ENCODE results near the gene PXYLP1. TPM values are rescaled to one million over a fixed set of nuclear protein-coding genes. Genes with fewer than 3 reads are reported as not detected.
"Not testable (repeated sequence)": the region's sequence is repeated elsewhere in the genome, so short reads cannot be mapped to it uniquely, and the experiment has no call there.

PXYLP1 gene
- total RNA-seq, 4 donors from 2014 or later = 8.6 to 34.0 (median 19.8) TPM

DNA sequence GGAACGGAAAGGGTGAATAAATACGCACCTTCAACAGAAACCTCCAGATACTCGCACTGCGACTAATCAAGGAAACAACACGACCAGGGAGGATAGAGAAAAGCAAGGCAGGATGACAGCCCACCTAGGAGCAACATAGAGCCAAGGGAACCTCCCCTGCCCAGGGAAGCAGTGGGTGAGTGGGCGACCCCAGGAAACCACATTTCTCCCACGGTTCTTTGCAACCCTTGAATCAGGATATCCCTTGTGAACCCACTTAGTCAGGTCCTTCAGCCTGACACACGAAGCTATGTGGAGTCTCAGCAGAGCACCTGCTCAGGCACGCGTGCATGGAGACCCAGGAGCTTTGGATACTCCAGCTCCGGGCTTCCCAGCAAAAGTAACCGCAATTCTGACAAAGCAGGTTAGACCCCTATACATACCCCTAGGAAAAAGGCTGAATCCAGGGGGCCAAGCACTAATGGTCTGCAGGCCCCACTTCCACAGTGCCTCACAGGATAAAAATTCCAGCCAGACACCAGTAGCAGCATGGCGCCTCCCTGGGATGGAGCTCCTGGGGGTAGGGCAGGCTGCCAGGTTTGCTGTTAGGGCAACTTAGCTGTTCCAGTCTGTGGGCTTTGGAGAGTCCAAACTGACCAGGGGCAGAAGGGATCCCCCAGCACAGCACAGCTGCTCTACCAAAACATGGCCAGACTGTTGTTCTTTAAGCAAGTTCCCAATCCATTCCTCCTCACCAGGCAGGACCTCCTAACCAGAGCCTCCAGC, 38.4 kb upstream of the PXYLP1 start:
- no peak overlapping the region for H3K4me3 ChIP-seq
- TF ChIP-seq, protein P1, sequence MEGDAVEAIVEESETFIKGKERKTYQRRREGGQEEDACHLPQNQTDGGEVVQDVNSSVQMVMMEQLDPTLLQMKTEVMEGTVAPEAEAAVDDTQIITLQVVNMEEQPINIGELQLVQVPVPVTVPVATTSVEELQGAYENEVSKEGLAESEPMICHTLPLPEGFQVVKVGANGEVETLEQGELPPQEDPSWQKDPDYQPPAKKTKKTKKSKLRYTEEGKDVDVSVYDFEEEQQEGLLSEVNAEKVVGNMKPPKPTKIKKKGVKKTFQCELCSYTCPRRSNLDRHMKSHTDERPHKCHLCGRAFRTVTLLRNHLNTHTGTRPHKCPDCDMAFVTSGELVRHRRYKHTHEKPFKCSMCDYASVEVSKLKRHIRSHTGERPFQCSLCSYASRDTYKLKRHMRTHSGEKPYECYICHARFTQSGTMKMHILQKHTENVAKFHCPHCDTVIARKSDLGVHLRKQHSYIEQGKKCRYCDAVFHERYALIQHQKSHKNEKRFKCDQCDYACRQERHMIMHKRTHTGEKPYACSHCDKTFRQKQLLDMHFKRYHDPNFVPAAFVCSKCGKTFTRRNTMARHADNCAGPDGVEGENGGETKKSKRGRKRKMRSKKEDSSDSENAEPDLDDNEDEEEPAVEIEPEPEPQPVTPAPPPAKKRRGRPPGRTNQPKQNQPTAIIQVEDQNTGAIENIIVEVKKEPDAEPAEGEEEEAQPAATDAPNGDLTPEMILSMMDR (IDR thresholded peaks at IDR 0.05) = no peak
- no peak for TF ChIP-seq POLR2A (IDR thresholded peaks at IDR 0.05)
- DNase-seq = no peak
- no peaks in the 10 kb centered on the region for H3K27me3 ChIP-seq
- H3K9me3 ChIP-seq = no peaks in the 10 kb centered on the region
- H3K27ac ChIP-seq = no peak overlapping the region
- H3K4me1 ChIP-seq = no peaks in the 10 kb centered on the region
- H3K36me3 ChIP-seq = no peaks in the 10 kb centered on the region

DNA sequence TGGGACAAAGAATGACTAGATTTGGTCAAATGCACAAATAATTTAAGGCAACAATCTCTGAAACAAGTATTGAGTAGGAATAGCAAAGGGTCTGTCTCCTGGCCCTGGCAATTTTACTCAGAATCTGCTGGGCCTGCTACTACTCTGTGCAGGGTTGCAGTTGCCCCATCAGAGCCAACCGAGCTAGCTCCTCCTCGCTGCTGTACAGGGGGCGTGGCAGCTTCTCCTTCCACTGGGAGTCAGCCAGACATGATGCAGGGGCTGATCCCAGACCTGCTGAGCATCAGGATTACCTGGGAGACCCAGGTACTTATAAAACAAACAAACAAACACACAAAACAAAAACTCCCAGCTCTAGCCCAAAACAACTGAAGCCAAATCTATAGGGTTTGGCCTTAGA, 30.5 kb upstream of the PXYLP1 start:
- Histone ChIP-seq H3K9me3 (no peaks in the 10 kb centered on the region), H3K27ac (no peak overlapping the region), H3K27me3 (no peaks in the 10 kb centered on the region), H3K36me3 (no peaks in the 10 kb centered on the region), H3K4me3 (no peak overlapping the region), H3K4me1 (no peaks in the 10 kb centered on the region)
- DNase-seq = no peak
- TF ChIP-seq, protein P1 (IDR thresholded peaks at IDR 0.05) = no peak
- no peak for TF ChIP-seq POLR2A (IDR thresholded peaks at IDR 0.05)

GRCh38 chr3:141202682-141203081, 28.9 kb upstream of the PXYLP1 start:
- TF ChIP-seq, protein P1 (IDR thresholded peaks at IDR 0.05) = no peak
- TF ChIP-seq POLR2A (IDR thresholded peaks at IDR 0.05) = no peak
- DNase-seq = no peak
- Histone ChIP-seq H3K4me3 (no peak overlapping the region), H3K27ac (no peak overlapping the region), H3K9me3 (no peaks in the 10 kb centered on the region), H3K36me3 (no peaks in the 10 kb centered on the region), H3K4me1 (no peaks in the 10 kb centered on the region), H3K27me3 (no peaks in the 10 kb centered on the region)

GRCh38 chr3:141203866-141204265, 27.8 kb upstream of the PXYLP1 start:
- no peak for DNase-seq
- Histone ChIP-seq H3K4me3 (no peak overlapping the region), H3K4me1 (no peaks in the 10 kb centered on the region), H3K9me3 (no peaks in the 10 kb centered on the region), H3K27me3 (no peaks in the 10 kb centered on the region), H3K36me3 (no peaks in the 10 kb centered on the region), H3K27ac (no peak overlapping the region)
- TF ChIP-seq, protein P1 (IDR thresholded peaks at IDR 0.05) = no peak
- TF ChIP-seq POLR2A (IDR thresholded peaks at IDR 0.05) = no peak

DNA sequence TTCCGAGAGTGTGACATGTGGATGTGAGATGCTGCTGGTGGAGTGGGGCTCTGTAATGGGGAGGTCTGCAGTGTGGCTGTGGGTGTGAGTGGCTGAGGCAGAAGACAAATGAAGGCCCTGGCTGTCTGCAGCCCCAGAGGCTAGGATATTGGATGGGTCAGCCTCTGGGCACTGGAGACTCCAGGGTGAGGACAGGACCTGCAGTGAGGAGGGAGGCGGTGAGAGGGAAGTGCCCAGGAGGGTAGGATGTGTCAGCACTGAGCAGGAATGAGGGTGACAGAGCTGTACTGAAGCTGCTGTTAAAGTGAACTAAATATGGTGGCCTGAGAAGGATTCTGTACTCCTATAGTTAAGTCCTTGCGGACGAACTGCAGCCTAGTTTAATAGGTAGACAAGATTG, 27.3 kb upstream of the PXYLP1 start:
- H3K4me1 ChIP-seq = no peaks in the 10 kb centered on the region
- H3K9me3 ChIP-seq = no peaks in the 10 kb centered on the region
- no peak for DNase-seq
- H3K4me3 ChIP-seq = no peak overlapping the region
- H3K36me3 ChIP-seq = no peaks in the 10 kb centered on the region
- no peak overlapping the region for H3K27ac ChIP-seq
- TF ChIP-seq POLR2A (IDR thresholded peaks at IDR 0.05) = no peak
- TF ChIP-seq, protein P1 (IDR thresholded peaks at IDR 0.05) = no peak
- no peaks in the 10 kb centered on the region for H3K27me3 ChIP-seq

GRCh38 chr3:141211306-141211705, 20.3 kb upstream of the PXYLP1 start:
- not testable (repeated sequence) for H3K9me3 ChIP-seq, H3K27me3 ChIP-seq, DNase-seq, H3K27ac ChIP-seq, H3K36me3 ChIP-seq, H3K4me1 ChIP-seq, H3K4me3 ChIP-seq

Measured in Peyer's patch (tissue), 4 donors.